Hematopoietic multipotent progenitor cell treated with erythropoietin and hydrocortisone succinate and interleukin-3 and kit ligand, for 8 days (in vitro differentiated cells): ENCODE results near the gene ZNF574.

Experiments
- DNase-seq: peaks from one replicate; pipeline ENCODE4 v3.0.0-alpha.2; 2015

The ZNF574 gene

DNA sequence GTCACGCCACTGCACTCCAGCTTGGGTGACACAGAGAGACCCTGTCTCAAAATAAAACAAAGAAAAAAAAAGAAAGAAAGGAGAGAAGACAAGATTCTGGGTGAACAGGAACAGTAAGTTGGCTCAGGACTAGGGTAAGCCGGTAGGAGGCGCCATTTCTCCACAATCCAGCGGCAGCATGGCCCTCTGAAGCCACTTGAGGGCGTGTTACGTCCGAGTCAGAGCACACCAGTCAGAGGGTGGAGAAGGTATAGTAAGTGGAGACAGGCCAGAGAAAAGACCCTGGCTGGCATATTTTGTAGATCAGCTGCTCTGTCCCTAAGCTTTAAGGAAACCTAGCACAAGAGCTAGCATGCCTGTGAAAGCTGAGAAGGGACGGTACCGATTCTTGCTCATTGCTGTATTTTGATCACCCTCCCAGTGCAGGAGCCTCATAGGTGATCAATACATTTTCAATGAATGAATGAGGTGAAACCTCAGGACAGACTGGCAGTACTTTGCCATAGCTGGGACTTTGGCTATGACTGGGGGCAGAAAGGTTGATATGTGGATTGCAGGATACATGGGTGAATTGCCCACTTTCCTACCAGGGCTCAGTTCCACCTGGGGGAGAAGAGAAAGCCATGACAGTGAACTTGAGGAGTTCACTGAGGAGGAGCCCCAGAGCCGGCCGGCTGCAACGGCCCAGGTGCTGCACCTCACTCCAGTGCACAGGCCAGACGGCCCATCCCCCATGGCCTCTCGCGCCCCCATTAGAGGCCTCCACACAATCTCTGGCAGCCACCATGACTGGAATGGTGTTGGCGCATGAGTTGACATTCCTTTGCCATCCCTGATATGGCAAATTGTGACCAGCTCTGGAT is 32.8 kb downstream of the ZNF574 start:
- DNase-seq = peak; percentile 88

DNA sequence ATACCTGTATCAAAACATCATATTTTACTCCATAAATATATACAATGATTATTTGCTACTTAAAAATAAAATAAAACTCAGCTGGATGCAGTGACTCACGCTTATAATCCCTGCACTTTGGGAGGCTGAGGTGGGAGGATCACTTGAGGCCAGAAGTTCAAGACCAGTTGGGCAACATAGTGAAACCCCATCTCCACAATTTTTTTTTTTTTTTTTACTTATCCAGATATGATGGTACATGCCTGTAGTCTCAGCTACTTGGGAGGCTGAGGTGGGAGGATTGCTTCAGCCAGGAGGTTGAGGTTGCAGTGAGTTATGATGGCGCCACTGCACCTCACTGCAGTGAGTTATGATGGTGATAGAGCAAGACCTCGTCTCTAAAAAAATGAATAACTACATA is 33.9 kb downstream of the ZNF574 start:
- no peak for DNase-seq

DNA sequence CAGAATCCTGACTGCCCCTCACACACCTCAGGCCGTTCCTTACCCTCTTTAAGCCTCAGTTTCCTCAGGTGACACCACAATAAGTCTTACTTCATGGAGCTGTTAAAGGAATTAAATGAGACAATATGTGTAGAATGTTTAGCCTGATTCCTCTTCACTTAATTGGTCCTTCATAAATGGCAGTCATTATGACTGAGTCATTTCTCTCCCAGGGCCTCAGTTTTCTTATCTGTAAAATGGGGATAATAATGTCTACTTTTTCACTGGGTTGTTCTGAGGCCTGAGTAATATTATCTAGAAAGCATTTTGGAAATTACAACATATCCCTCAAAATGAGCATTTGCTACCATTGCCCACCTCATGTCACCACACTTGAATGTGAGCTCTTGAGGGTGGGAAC is 34.7 kb downstream of the ZNF574 start:
- no peak for DNase-seq

DNA sequence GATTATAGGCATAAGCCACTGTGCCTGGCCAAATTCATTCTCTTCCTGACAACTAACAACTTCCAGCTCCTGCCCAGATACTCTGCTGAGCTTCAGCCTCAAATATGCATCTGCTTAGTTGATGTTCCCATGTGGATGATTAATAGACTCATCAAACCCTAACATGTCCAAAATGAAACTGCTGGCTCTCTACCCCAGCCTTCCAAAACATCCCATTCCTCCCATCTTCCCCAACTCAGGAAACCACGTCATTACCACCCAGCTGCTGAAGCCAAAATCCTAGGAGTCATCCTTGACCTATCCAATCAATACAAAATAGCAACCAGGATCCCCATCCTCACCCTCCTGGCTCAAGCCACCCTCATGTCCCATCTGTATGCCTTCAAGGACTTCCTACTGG is 35.4 kb downstream of the ZNF574 start:
- DNase-seq = no peak

DNA sequence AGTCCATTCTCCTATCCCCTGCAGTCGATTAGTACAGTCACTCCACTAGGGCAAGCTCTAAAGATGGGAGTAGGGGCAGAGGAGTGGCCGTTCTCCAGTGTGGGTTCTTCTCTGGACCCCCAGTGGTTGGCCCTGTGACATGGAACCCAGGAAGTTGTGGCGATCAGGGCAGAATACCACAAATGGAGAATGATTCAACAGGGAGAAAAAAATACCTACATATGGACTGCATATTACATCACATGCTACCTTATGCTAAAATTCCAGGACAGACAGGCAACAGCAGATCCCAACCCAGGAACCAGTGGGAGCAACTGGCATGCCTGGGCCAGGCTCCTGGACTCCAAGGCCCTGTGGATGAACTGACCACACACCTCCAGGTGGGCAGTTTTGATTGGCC is 35.8 kb downstream of the ZNF574 start:
- no peak for DNase-seq

DNA sequence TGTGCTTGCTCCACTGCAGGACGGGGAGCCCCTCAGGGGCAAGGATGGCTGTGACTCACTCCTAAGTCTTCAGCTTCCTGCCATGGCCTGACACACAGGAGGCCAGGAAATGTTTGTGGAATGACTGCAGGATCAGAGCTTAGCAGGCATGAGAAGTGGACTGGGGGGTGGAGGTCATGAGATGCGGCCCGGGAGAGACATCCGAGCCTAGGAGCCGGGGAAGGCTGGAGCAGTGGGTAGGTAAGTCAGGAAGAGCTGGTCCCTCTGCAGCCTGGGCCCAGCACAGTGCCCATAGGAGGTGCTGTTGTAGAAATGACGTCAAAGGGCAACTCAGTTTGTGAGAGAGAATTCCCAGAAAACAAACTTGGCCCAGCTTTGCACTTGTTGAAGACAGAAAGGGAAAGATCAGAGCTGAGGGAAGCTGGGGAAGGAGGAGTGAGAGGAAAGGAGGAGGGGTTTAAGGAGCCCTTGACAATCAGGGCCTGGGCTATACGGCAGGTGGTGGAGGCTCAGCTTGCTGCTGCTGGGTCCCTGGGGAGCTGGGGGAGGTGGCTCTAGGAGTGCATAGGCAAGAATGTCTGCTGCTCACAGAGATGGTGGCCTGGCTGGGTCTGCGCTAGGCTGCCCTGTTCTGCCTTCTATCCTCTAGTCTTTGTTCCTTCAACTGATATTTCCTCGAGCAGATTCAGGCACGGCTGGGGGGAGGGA is 37.8 kb downstream of the ZNF574 start:
- DNase-seq = no peak

DNA sequence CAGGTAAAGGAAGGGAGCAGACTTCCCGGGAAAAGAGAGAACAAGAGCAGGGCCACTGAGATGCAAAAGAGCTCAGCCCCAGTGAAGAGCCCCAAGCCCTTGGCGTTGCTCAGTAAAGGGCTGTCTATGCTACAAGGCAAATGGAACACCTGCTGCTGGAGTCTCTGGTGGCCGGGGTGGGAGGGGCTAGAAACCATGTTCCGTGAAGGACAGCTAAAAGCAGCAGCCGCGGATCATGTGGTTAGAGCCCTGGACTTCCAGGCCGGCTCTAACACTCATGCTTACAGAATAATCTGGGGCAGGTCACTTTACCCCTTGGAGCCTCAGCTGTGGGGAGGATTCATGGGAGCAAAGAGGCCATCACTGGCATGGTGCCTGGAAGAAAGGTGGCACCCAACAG is 38.4 kb downstream of the ZNF574 start:
- DNase-seq = no peak

DNA sequence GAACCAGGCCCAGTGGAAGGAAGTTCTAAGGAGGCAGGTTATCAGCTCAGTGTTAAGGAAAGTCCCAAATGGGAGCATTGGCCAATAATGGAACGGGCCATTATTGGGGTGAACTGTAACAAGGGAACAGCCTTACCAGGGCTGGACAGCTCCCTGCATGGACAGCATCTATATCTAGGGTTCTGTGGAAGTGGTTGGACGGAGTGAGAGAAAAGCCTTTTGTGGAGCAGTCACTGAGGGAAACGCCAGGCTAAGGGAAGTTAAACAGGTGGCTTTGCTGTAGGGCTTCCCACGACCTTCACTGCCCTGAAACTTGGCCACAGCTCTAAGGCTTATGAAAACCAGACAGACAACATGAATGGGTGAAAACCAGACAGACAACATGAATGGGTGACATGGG is 39.3 kb downstream of the ZNF574 start:
- DNase-seq = no peak

DNA sequence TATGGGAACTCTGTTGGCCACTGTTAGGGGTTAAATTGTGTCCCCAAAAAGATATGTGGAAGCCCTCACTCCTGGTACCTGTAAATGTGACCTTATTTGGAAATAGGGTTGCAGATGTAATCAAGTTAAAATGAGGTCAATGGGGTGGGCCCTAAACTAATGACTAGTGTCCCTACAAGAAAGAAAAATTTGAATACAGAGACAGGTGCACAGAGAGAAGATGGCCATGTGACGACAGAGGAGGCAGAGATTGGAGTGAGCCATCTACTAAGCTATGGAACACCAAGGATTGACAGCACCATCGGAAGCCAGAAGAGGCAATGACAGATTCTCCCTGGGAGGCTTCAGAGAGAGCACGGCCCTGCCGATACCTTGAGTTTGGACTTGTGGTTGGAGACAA is 39.7 kb downstream of the ZNF574 start:
- no peak for DNase-seq

DNA sequence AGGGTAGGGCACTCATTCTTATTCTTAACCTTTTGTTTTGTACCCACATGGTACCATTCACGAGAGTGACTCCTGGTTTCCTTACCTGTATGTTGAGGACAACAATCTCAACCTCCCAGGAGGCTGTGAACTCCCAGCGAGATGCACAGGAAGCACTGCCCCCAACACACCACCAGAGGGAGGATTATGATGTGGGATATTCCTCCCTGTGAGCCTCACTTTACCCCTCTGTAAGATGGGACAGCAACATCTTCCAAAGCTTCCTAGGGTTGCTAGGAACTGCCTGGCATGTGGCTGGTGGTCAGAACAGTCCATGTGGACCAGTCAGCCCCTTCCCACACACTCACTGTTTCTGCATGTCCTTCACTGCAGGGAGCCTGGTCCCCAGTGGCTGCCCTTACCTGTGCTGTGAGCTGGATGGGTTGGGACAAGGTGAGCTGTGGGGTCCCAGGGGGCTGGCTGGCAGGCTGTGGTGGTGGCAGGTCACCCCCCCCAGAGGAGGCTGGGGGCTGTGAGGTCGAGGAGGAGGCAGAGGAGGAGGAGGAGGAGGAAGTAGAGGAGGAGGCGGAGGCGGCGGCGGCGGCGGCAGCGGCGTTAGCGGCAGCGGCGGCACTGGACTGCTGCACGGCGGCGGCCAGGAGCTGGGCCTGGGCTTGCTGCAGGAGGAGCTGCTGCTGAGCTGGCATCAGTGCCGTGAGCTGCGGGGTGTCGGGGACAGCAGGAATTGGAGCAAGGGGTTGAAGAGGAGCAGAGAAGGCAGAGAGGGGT is 40.5 kb downstream of the ZNF574 start:
- no peak for DNase-seq

DNA sequence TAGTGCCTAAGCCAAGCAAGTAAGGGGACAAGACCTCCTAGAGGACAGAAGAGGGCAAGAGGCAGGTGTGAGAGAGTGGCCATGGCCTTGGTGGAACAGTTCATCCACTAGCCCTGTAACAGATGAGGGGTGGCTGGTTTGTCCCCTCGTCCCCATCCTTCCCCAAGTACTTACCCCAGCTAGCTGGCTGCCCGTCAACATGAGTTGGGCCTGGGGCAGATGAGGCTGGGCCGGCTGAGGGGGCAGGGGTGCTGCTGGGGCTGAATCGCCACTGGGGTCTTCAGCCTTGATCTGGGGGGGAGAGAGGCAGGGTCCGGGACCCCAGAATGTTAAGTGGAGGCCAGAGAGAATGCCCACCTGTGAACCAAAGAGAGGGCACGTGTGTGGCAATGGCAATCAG is 41.1 kb downstream of the ZNF574 start:
- DNase-seq = no peak

DNA sequence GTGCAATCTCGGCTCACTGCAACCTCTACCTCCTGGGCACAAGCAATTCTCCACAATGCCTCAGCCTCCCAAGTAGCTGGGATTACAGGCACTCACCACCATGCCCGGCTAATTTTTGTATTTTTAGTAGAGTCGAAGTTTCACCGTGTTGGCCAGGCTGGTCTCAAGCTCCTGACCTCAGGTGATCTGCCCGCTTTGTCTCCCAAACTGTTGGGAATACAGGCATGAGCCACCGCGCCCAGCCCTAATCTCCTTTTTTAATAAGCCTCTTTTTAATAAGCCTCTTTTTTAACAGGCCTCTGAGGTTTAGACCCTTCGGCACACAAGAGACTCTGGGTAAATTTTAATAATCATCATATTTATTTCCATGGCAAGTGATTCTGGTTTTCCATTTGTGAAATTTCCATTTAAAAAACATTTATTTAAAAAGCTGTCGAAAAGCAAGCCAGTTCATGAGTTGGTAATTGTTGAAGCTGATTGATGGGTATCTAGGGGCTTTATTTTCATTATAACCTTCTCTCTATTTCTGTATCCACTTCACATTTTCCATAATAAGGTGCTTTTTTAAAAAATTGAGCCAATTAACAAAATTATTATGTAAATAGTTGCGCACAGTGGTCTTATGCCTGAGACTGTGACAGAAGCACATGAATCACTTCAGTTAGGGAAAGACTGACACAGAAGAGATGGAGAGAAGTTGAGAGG is 44.5 kb downstream of the ZNF574 start:
- no peak for DNase-seq

DNA sequence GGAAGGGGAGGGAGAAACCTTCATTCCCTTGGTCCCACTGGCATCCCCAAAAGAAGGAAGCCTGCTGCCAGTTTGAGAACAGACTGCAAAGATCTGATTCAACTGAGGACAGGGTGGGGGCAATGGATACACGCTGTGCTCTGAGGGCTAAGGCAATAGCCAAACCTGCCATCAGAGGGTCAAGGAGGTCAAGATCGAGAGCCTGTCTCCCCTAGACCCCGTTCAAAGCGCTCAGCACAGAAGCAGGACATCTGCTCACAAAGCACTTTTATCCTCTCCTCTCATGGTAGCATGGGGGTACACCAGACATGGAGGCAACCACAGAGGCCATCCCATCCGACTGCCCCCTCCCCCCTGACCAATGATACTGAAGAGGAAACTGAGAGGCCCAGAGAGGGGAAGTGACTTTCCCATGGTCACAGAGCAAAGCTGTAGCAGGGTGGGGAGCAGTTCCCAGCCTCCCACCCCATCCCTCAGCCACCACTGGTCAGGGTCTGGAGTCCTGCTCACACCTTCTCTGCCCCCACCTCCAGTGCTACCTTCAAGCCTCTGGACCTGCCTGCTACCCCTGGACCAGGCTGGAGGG is 45.2 kb downstream of the ZNF574 start:
- no peak for DNase-seq

DNA sequence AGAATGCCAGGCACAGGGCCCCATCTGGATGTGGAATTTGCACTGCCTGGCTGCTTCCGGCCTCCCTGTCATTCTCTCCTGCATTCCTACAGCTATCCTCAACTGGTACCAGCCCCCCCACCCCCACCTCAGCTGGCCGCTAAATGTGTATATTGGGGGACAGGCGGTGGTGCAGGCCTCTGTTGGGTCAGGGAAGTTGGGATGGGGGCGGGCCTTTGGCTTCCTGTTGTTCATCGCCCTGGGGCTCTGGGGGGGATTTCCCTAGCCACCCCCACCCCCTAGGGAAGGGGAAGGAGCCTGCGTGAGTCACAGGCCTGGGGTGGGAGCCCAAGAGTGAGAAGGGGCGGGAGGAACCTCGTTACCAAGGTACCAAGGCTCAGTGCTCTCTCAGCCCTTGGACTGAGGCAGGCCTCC is 45.7 kb downstream of the ZNF574 start:
- no peak for DNase-seq

DNA sequence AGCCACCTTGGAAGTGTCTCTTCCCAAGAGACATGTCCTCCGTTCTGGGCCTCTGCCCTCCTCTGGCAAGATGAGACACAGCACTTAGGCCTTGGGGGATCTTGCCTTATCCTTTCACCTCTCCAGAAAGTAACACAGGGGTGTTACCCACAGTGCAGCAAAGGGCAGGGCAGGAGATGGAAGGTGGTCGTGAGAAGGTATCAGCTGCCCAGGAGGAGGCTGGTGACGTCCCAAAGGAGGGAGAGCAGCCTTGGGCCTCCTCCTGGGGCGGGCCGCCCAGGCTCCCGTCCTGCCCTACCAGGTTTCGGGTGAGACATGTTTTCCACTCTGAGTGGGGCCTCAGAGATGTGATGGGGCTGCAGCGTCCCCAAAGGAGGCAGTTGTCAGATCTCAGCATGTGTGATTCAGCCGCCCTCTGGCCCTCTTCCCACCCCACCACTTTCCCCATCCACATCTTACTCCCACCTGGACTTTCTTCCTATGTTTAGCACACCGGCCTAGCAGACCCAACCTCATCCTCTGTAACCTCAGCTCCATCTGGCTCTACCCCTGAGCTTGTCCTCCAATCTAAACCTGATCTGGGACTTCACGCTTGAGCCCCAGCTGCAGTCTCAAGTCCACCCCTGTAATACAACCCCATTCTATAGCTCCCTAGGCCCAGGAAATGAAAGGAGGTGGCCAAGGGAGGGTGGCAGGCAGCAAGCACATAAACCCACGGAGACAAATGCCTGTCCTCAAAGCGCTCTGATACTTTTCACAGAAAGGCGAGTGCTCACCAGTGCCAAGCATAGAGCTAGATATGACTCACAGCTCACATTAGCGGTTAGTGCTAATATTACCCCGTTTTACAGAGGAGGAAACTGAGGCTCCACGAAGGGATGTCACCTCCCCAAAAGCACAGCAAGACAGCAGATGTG is 47.0 kb downstream of the ZNF574 start:
- no peak for DNase-seq

DNA sequence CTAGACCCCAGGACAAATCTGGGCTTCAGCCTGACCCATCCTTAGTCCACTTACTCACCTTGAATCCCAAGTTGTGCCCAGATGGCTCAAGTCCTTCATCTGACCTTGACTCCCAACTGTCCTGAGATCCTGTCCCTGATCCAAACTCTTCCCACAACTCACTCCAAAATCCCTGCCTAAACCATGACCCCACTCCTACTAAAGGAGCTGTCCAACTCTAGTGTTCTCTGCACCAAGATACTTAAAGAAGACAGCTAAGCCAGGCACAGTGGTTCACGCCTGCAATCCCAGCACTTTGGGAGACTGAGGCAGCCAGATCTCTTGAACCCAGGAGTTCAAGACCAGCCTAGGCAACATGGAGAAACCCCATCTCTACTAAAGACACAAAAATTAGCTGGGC is 47.8 kb downstream of the ZNF574 start:
- no peak for DNase-seq

DNA sequence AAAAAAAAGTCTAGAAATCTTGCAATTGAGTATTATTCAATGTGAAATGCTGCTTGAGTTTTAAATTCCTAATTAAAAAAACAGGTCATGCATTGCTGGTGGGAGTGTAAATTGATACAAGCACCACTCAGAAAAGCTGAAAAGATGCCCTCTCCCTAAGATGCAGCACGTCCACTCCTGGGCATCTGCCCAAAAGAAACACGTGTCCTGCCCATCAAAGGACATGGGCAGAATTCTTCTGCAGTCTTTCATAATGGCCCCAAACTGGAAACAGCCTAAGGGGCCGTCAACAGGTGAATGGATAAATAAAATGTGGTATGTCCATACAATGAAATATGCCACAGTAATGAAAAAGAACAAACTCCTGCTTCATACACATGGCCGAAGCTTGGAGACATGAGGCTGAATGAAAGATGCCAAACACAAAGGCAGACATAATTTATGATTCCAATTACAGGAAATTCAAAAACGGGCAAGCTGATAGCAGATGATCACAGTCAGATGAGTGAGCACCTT is 48.5 kb downstream of the ZNF574 start:
- DNase-seq = no peak

DNA sequence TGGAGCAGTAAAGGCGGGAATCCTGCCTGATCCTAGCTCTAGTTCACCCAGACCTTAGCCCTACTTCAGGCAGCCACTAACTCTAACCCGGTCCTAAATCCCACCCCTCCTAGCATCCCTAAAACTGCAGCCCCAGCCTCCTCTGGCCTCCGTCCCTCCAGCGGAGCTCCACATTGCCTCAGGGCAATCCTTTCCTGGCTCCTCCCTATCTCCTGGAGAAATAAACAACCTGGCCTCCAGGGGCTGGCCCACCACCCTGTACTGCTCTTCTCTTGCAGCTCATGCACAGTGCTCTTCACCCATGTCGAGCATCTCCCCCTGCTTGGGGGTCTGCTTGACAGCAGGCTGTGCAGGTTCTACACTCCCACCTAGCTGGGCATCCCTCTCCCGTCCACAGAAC is 49.6 kb downstream of the ZNF574 start:
- no peak for DNase-seq

DNA sequence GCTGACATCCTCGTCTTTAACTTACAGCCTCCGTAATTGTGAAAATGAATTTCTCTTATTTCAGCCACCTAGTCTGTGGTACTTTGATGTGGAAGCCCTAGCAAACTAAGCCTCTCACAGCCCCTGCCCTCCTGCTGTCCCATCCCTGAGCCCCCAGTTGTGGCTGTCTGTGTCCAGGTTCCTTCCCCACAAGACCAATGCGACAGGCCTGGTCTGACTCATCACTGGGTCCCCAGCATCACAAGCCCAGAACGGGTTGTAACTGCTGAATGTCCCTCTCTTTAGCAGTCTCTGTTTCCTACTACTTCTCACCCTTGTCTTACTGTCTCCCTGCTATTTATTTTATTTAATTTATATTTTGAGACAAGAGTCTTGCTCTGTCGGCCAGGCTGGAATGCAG is 50.6 kb downstream of the ZNF574 start:
- no peak for DNase-seq

DNA sequence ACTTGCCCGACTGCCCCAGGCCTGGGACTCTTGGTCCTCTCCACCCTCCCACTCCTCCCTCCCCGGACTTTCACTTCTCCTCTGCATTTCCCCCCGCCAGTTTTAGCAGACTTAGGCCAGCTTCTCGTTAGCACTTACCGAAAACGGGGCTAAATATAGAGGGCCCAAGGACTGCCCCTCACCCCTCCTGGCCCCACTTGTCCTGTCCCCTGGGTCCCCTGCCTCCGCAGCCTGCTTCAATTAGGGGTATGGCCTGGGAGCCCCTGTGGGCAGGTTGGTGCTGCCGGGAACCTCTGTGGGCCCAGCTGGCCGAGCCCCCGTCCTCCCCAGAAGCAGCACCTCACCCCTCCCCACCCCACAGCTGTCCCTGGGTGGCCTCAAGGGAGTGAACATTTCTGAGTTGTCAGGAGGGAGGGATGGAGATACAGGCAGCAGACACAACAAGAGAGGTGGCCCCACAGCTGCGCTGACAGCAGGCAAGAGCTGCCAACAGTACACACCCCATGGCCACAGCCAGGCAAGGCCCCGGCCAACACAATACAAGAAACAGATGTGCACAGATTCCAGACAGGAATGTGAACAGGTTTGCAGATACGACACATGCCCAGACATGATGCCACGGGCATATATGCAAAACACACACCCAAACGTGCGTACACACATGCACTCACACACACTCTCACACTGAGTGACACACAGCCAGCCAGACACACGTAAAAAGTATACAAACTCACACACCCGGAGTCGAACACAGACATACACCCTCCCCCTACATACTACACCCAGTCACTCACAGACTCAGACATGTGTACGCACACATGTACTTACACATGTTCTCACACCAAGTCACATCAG is 53.7 kb downstream of the ZNF574 start:
- no peak for DNase-seq

DNA sequence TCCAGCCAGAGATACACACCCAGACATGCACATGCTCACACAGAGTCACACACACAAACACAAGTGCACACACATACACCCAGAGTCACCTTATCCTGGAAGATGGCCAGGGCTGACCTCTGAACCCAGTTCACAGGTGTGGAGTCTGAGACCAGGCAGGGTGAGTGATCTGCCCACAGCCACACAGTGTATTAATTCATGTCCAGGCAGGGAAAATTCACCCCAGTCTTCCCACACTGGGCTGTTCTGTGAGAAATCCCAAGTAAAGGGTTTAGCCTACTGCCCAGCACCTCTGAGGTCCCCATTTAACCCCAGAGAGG is 54.2 kb downstream of the ZNF574 start:
- DNase-seq = no peak
